Gastrocnemius medialis (tissue), 4 donors: Measurements from ENCODE around the gene TLE2.

Experiments used
- POLR2A ChIP-seq, 2 donors: fragments of 450-650 bp; IDR thresholded peaks; one replicate each; pipeline ENCODE4 v1.6.1; 2017; ENCODE audit warnings: antibody characterized with exemption in 2 of 2, mild to moderate bottlenecking in 2 of 2, moderate library complexity in 2 of 2
- TF ChIP-seq, protein P1 (sequence below), 5 experiments: fragments of 450-650 bp in 3 of 5; fragments of 200-600 bp in 2 of 5; sonication (generic) in 2 of 5; IDR thresholded peaks in 4 of 5; conservative IDR thresholded peaks in 1 of 5; 1 replicate in 4 of 5; 2 replicates in 1 of 5; pipeline ENCODE4 v1.5.1; 2016 to 2019; ENCODE audit warnings: antibody characterized with exemption in 5 of 5, mild to moderate bottlenecking in 3 of 5, moderate library complexity in 3 of 5

DNA sequence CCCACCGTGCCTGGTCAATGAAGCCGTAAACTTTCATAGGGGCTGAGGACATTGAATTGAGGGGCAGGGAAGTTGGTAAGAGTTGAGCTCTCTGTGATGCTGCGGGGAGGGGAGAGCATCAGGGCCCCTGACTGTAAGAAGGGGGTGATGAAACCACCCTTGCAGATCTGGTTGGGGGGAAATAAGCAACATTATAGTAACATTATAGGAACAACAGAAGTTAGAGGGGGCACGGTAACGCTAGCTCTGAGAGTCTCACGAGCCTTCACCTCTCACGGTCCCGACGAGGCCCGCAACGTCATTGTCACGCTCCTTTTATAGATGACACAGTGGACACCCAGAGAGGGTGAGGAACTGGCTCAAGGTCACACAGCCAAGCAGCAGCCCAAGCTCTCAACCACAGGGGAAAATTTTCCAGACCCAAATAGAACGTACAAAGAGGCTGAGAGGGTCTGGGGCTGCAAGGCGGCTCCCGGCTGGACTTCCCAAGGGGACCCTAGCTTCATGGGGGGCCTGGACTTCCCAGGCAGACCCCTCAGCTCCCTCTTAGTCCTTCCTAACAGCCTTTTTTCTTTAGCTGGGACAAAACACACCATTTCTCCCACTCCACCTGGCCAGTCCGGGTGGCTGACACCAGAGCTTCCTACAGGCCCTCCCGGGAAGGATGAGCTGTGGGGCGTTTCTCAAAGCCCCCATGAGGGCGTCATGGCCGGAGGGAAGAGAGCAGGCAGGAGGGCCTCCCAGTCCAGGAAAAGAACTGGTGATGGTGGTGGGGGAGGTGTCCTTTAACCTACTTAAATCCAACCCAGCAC, 29.1 kb upstream of the TLE2 start:
- no peak for TF ChIP-seq POLR2A (IDR thresholded peaks at IDR 0.05)
- TF ChIP-seq, protein P1, sequence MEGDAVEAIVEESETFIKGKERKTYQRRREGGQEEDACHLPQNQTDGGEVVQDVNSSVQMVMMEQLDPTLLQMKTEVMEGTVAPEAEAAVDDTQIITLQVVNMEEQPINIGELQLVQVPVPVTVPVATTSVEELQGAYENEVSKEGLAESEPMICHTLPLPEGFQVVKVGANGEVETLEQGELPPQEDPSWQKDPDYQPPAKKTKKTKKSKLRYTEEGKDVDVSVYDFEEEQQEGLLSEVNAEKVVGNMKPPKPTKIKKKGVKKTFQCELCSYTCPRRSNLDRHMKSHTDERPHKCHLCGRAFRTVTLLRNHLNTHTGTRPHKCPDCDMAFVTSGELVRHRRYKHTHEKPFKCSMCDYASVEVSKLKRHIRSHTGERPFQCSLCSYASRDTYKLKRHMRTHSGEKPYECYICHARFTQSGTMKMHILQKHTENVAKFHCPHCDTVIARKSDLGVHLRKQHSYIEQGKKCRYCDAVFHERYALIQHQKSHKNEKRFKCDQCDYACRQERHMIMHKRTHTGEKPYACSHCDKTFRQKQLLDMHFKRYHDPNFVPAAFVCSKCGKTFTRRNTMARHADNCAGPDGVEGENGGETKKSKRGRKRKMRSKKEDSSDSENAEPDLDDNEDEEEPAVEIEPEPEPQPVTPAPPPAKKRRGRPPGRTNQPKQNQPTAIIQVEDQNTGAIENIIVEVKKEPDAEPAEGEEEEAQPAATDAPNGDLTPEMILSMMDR (IDR thresholded peaks at IDR 0.05 in 4 of 5, conservative IDR thresholded peaks at IDR 0.05 in 1 of 5) = no peak
